Liver (tissue), 3 donors: ENCODE measurements around the gene DES.

Experiments
- EGR1 ChIP-seq, 2 donors: IDR thresholded peaks; 2 replicates each; pipeline ENCODE4 v1.6.1; 2016 to 2018; ENCODE audit warnings: antibody characterized with exemption in 2 of 2, low read depth in 2 of 2
- YY1 ChIP-seq: IDR thresholded peaks from 2 replicates; pipeline ENCODE4 v1.6.1; 2016; ENCODE audit warnings: antibody characterized with exemption, mild to moderate bottlenecking
- TF ChIP-seq, protein P1 (sequence below): fragments of 150-350 bp; IDR thresholded peaks from 2 replicates; pipeline ENCODE4 v1.5.1; 2017; ENCODE audit warnings: improper control_type of control experiment, low read depth, low read length; ENCODE audit not compliant: missing input control
- TF ChIP-seq, protein P2 (sequence below): IDR thresholded peaks from 2 replicates; pipeline ENCODE4 v1.6.1; 2016; ENCODE audit warnings: antibody characterized with exemption
- donor health status: healthy.
- donor health status: healthy.

DNA sequence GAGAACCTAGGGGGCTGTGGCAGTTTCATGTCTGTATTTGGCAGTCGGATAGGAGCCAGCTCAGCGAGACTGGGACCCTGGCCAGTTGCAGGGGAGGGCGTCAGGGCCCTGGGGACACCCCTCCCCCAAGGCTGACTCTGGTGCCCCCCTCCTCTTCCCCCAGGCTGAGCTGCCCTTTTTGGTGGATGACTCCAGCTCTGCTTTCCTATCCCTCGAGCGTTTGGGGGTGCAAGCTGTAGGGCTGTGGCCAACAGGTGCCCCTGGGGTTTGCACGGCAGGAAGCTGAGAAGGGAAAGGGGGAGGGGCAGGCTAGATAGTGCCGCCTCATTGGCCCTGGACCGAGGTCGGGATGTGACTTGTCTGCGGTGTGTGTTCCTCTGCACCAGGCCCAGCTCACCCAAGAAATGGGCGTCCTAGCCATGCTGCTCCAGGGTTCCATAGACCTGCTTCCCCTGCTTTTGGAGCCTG is 42.9 kb downstream of the DES start:
- TF ChIP-seq EGR1 (IDR thresholded peaks at IDR 0.05; ENCODE audit: low read depth in 2 of 2), result no peak
- no peak for TF ChIP-seq YY1
- TF ChIP-seq, protein P1, sequence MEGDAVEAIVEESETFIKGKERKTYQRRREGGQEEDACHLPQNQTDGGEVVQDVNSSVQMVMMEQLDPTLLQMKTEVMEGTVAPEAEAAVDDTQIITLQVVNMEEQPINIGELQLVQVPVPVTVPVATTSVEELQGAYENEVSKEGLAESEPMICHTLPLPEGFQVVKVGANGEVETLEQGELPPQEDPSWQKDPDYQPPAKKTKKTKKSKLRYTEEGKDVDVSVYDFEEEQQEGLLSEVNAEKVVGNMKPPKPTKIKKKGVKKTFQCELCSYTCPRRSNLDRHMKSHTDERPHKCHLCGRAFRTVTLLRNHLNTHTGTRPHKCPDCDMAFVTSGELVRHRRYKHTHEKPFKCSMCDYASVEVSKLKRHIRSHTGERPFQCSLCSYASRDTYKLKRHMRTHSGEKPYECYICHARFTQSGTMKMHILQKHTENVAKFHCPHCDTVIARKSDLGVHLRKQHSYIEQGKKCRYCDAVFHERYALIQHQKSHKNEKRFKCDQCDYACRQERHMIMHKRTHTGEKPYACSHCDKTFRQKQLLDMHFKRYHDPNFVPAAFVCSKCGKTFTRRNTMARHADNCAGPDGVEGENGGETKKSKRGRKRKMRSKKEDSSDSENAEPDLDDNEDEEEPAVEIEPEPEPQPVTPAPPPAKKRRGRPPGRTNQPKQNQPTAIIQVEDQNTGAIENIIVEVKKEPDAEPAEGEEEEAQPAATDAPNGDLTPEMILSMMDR, result no peak
- TF ChIP-seq, protein P2, sequence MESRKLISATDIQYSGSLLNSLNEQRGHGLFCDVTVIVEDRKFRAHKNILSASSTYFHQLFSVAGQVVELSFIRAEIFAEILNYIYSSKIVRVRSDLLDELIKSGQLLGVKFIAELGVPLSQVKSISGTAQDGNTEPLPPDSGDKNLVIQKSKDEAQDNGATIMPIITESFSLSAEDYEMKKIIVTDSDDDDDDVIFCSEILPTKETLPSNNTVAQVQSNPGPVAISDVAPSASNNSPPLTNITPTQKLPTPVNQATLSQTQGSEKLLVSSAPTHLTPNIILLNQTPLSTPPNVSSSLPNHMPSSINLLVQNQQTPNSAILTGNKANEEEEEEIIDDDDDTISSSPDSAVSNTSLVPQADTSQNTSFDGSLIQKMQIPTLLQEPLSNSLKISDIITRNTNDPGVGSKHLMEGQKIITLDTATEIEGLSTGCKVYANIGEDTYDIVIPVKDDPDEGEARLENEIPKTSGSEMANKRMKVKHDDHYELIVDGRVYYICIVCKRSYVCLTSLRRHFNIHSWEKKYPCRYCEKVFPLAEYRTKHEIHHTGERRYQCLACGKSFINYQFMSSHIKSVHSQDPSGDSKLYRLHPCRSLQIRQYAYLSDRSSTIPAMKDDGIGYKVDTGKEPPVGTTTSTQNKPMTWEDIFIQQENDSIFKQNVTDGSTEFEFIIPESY, result no peak
